NB4 (cell line): ENCODE measurements around the gene TADA2B.

Source experiments
- CTCF ChIP-seq: IDR thresholded peaks from one replicate; pipeline ENCODE4 v1.5.1; 2012; ENCODE audit warnings: low read depth, low read length
- MYC ChIP-seq: IDR thresholded peaks from 2 replicates; pipeline ENCODE4 v1.6.1; 2011; ENCODE audit warnings: low read depth, low read length

- TF ChIP-seq CTCF (no peak), MYC (no peak)
These were observed 5.5 kb downstream of the TADA2B start for GRCh38 chr4:7048642-7049041.
